GM23338 (cell line): ENCODE data around the gene TMEM60. TPM values are rescaled to one million over a fixed set of nuclear protein-coding genes. Genes with fewer than 3 reads are reported as not detected.

Experiments
- polyA plus RNA-seq: library from polyadenylated mRNA; unstranded; fragments of >200 nt; fragmentation: Nextera tagmentation; extraction: Ambion mirVana; gene quantifications from 2 replicates; pipeline ENCODE4 v1.2.1, GENCODE V29; 2016
- total RNA-seq: library from RNA; depleted of rRNA; stranded (reverse); fragments of >200 nt; shearing (Covaris generic); gene quantifications from 2 replicates; pipeline ENCODE4 v1.2.3, GENCODE V29; 2014
- TF ChIP-seq, protein P1 (sequence below): fragments of 250-450 bp; sonication (Bioruptor Pico); IDR thresholded peaks from 2 replicates; pipeline ENCODE4 v1.5.0; 2020; ENCODE audit warnings: mild to moderate bottlenecking, moderate library complexity
- TF ChIP-seq, protein P2 (sequence below): IDR thresholded peaks from one replicate; pipeline ENCODE4 v1.6.1; 2018; ENCODE audit warnings: antibody characterized with exemption; ENCODE audit not compliant: unreplicated experiment
- TF ChIP-seq, protein P3 (sequence below), 2 experiments: fragments of 200-600 bp in 1 of 2; sonication (generic) in 1 of 2; conservative IDR thresholded peaks; 2 replicates each; pipeline versions ENCODE4 v1.5.1 to v1.6.1; 2016 to 2017; ENCODE audit warnings: antibody characterized with exemption in 2 of 2, low read depth in 2 of 2, mild to moderate bottlenecking in 2 of 2, moderate library complexity in 1 of 2

TMEM60 gene
- total and polyA plus RNA-seq, 2 experiments from 2014 or later = 29.5 to 68.2 TPM

DNA sequence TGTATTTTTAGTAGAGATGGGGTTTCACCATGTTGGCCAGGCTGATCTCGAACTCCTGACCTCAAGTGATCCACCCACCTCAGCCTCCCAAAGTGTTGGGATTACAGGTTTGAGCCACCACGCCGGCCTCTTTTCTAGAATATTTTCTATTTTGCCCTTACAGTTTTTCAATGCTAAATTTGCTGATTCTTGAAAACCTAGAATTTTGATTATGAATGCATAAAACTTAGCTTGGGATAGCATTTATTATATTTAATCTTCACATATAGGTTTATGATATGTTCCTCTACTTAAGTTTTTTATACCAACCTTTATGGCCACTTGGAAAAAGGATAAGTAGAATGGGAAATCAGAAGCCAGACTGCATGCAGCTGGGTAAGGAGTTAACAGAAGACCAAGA, 2.1 kb downstream of the TMEM60 start (continued):
- TF ChIP-seq, protein P1, sequence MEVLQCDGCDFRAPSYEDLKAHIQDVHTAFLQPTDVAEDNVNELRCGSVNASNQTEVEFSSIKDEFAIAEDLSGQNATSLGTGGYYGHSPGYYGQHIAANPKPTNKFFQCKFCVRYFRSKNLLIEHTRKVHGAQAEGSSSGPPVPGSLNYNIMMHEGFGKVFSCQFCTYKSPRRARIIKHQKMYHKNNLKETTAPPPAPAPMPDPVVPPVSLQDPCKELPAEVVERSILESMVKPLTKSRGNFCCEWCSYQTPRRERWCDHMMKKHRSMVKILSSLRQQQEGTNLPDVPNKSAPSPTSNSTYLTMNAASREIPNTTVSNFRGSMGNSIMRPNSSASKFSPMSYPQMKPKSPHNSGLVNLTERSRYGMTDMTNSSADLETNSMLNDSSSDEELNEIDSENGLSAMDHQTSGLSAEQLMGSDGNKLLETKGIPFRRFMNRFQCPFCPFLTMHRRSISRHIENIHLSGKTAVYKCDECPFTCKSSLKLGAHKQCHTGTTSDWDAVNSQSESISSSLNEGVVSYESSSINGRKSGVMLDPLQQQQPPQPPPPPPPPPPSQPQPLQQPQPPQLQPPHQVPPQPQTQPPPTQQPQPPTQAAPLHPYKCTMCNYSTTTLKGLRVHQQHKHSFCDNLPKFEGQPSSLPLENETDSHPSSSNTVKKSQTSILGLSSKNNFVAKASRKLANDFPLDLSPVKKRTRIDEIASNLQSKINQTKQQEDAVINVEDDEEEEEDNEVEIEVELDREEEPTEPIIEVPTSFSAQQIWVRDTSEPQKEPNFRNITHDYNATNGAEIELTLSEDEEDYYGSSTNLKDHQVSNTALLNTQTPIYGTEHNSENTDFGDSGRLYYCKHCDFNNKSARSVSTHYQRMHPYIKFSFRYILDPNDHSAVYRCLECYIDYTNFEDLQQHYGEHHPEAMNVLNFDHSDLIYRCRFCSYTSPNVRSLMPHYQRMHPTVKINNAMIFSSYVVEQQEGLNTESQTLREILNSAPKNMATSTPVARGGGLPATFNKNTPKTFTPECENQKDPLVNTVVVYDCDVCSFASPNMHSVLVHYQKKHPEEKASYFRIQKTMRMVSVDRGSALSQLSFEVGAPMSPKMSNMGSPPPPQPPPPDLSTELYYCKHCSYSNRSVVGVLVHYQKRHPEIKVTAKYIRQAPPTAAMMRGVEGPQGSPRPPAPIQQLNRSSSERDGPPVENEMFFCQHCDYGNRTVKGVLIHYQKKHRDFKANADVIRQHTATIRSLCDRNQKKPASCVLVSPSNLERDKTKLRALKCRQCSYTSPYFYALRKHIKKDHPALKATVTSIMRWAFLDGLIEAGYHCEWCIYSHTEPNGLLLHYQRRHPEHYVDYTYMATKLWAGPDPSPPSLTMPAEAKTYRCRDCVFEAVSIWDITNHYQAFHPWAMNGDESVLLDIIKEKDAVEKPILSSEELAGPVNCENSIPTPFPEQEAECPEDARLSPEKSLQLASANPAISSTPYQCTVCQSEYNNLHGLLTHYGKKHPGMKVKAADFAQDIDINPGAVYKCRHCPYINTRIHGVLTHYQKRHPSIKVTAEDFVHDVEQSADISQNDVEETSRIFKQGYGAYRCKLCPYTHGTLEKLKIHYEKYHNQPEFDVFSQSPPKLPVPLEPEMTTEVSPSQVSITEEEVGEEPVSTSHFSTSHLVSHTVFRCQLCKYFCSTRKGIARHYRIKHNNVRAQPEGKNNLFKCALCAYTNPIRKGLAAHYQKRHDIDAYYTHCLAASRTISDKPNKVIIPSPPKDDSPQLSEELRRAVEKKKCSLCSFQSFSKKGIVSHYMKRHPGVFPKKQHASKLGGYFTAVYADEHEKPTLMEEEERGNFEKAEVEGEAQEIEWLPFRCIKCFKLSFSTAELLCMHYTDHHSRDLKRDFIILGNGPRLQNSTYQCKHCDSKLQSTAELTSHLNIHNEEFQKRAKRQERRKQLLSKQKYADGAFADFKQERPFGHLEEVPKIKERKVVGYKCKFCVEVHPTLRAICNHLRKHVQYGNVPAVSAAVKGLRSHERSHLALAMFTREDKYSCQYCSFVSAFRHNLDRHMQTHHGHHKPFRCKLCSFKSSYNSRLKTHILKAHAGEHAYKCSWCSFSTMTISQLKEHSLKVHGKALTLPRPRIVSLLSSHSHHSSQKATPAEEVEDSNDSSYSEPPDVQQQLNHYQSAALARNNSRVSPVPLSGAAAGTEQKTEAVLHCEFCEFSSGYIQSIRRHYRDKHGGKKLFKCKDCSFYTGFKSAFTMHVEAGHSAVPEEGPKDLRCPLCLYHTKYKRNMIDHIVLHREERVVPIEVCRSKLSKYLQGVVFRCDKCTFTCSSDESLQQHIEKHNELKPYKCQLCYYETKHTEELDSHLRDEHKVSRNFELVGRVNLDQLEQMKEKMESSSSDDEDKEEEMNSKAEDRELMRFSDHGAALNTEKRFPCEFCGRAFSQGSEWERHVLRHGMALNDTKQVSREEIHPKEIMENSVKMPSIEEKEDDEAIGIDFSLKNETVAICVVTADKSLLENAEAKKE = no peak
- TF ChIP-seq, protein P2, sequence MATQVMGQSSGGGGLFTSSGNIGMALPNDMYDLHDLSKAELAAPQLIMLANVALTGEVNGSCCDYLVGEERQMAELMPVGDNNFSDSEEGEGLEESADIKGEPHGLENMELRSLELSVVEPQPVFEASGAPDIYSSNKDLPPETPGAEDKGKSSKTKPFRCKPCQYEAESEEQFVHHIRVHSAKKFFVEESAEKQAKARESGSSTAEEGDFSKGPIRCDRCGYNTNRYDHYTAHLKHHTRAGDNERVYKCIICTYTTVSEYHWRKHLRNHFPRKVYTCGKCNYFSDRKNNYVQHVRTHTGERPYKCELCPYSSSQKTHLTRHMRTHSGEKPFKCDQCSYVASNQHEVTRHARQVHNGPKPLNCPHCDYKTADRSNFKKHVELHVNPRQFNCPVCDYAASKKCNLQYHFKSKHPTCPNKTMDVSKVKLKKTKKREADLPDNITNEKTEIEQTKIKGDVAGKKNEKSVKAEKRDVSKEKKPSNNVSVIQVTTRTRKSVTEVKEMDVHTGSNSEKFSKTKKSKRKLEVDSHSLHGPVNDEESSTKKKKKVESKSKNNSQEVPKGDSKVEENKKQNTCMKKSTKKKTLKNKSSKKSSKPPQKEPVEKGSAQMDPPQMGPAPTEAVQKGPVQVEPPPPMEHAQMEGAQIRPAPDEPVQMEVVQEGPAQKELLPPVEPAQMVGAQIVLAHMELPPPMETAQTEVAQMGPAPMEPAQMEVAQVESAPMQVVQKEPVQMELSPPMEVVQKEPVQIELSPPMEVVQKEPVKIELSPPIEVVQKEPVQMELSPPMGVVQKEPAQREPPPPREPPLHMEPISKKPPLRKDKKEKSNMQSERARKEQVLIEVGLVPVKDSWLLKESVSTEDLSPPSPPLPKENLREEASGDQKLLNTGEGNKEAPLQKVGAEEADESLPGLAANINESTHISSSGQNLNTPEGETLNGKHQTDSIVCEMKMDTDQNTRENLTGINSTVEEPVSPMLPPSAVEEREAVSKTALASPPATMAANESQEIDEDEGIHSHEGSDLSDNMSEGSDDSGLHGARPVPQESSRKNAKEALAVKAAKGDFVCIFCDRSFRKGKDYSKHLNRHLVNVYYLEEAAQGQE = no peak
- TF ChIP-seq, protein P3, sequence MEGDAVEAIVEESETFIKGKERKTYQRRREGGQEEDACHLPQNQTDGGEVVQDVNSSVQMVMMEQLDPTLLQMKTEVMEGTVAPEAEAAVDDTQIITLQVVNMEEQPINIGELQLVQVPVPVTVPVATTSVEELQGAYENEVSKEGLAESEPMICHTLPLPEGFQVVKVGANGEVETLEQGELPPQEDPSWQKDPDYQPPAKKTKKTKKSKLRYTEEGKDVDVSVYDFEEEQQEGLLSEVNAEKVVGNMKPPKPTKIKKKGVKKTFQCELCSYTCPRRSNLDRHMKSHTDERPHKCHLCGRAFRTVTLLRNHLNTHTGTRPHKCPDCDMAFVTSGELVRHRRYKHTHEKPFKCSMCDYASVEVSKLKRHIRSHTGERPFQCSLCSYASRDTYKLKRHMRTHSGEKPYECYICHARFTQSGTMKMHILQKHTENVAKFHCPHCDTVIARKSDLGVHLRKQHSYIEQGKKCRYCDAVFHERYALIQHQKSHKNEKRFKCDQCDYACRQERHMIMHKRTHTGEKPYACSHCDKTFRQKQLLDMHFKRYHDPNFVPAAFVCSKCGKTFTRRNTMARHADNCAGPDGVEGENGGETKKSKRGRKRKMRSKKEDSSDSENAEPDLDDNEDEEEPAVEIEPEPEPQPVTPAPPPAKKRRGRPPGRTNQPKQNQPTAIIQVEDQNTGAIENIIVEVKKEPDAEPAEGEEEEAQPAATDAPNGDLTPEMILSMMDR (conservative IDR thresholded peaks at IDR 0.05; ENCODE audit: low read depth in 2 of 2) = no peak
